H1 (cell line): Measurements from ENCODE around the gene PDE4D. TPM values are rescaled to one million over a fixed set of nuclear protein-coding genes. Genes with fewer than 3 reads are reported as not detected.

Source experiments
- CTCF ChIA-PET: fragments of 300-600 bp; sonication (Branson Sonifier 250); formaldehyde crosslinking; loops from one replicate; lab custom pipeline; 2021; ENCODE audit not compliant: partially characterized antibody; lab: Charles Lee
- POLR2A ChIA-PET: fragments of 300-600 bp; sonication (Branson Sonifier 250); formaldehyde crosslinking; loops from one replicate; lab custom pipeline; 2021; ENCODE audit warnings: inconsistent platforms; ENCODE audit not compliant: partially characterized antibody; lab: Charles Lee
- DNase-seq, 2 experiments: peaks; one replicate each; pipeline versions ENCODE4 v3.0.0 to v3.0.0-alpha.2; 2010 to 2022; ENCODE audit warnings: low spot score in 2 of 2, low read depth in 1 of 2, mixed read lengths in 1 of 2
- FAIRE-seq: peaks from 2 replicates; lab custom pipeline; 2011; peaks lifted over from hg19 to GRCh38; lab: Jason Lieb, UNC
- H2AFZ ChIP-seq: 2 replicates; pipeline ENCODE4 v1.8.1; 2012; ENCODE audit warnings: low read length, inconsistent platforms
- H2AK5ac ChIP-seq: 2 replicates; pipeline ENCODE4 v1.6.1; 2013; ENCODE audit warnings: low read depth, low read length
- H2BK120ac ChIP-seq: replicated peaks from 2 replicates; pipeline ENCODE3; 2013; ENCODE audit warnings: low read depth, low read length, inconsistent platforms
- H2BK12ac ChIP-seq: 2 replicates; pipeline ENCODE4 v1.6.1; 2013; ENCODE audit warnings: low read depth, low read length
- H2BK15ac ChIP-seq: 2 replicates; pipeline ENCODE4 v1.6.1; 2013; ENCODE audit warnings: low read length
- H2BK20ac ChIP-seq: 2 replicates; pipeline ENCODE4 v1.6.1; 2013; ENCODE audit warnings: low read length
- H2BK5ac ChIP-seq: 2 replicates; pipeline ENCODE4 v1.6.1; 2013; ENCODE audit warnings: low read depth, low read length
- H3K14ac ChIP-seq: 2 replicates; pipeline ENCODE4 v1.6.1; 2013; ENCODE audit warnings: inconsistent platforms; ENCODE audit not compliant: insufficient read length
- H3K18ac ChIP-seq: 2 replicates; pipeline ENCODE4 v1.6.1; 2013; ENCODE audit warnings: low read length; ENCODE audit errors: extremely low read depth
- H3K23ac ChIP-seq: 2 replicates; pipeline ENCODE4 v1.6.1; 2013; ENCODE audit warnings: inconsistent platforms; ENCODE audit not compliant: insufficient read length
- H3K23me2 ChIP-seq: 2 replicates; pipeline ENCODE4 v1.6.1; 2013; ENCODE audit warnings: low read depth, low read length
- H3K27ac ChIP-seq: 2 replicates; pipeline ENCODE4 v1.6.1; 2011; ENCODE audit warnings: low read depth, low read length, inconsistent platforms
- H3K27me3 ChIP-seq, 4 experiments: replicated peaks in 1 of 4; 1 replicate in 1 of 4; 2 replicates in 3 of 4; pipeline versions ENCODE4 v1.6.1 to v1.8.1; 2011 to 2013; ENCODE audit warnings: low read length in 3 of 4, mild to moderate bottlenecking in 3 of 4, inconsistent platforms in 2 of 4, mixed read lengths in 2 of 4, moderate library complexity in 1 of 4; ENCODE audit not compliant: control insufficient read depth in 3 of 4, insufficient read depth in 3 of 4; ENCODE audit errors: extremely low read depth in 1 of 4
- H3K36me3 ChIP-seq, 4 experiments: 2 replicates each; pipeline versions ENCODE4 v1.6.1 to v1.8.1; 2011 to 2013; ENCODE audit warnings: mild to moderate bottlenecking in 4 of 4, low read length in 3 of 4, moderate library complexity in 2 of 4, control low read depth in 1 of 4, inconsistent platforms in 1 of 4; ENCODE audit not compliant: insufficient read depth in 4 of 4, control insufficient read depth in 2 of 4
- H3K4ac ChIP-seq: replicated peaks from 2 replicates; pipeline ENCODE3; 2013; ENCODE audit warnings: low read length, low read depth, mixed read lengths, inconsistent platforms; ENCODE audit not compliant: insufficient read length
- H3K4me1 ChIP-seq, 4 experiments: replicated peaks in 1 of 4; 1 replicate in 1 of 4; 2 replicates in 3 of 4; pipeline versions ENCODE4 v1.6.1 to v1.8.1; 2011 to 2013; ENCODE audit warnings: low read length in 3 of 4, inconsistent platforms in 2 of 4, mixed read lengths in 1 of 4; ENCODE audit not compliant: insufficient read depth in 4 of 4, control insufficient read depth in 3 of 4
- H3K4me2 ChIP-seq, 2 experiments: 2 replicates each; pipeline versions ENCODE4 v1.6.1 to v1.8.1; 2011 to 2013; ENCODE audit warnings: low read depth in 2 of 2, low read length in 2 of 2, control low read depth in 1 of 2, inconsistent platforms in 1 of 2, mild to moderate bottlenecking in 1 of 2; ENCODE audit not compliant: insufficient read depth in 1 of 2
- H3K4me3 ChIP-seq, 4 experiments: fragments of 200-600, 300-600 bp in 1 of 4; sonication (generic), shearing (Covaris generic), sonication (Bioruptor Twin) in 1 of 4; 2 replicates each; pipeline versions ENCODE4 v1.5.1 to v1.8.1; 2011 to 2016; ENCODE audit warnings: low read length in 4 of 4, low read depth in 3 of 4, control low read depth in 2 of 4, inconsistent platforms in 2 of 4, mild to moderate bottlenecking in 2 of 4, mixed read lengths in 1 of 4, moderate library complexity in 1 of 4; ENCODE audit not compliant: insufficient read depth in 2 of 4; ENCODE audit errors: extremely low read depth in 1 of 4
- H3K56ac ChIP-seq: replicated peaks from 2 replicates; pipeline ENCODE3; 2013; ENCODE audit warnings: low read depth, mild to moderate bottlenecking, mixed read lengths, low read length, inconsistent platforms; ENCODE audit not compliant: insufficient read length
- H3K79me1 ChIP-seq: 2 replicates; pipeline ENCODE4 v1.6.1; 2013; ENCODE audit warnings: low read depth, low read length, control low read depth
- H3K79me2 ChIP-seq, 2 experiments: 2 replicates each; pipeline versions ENCODE4 v1.6.1 to v1.8.1; 2012 to 2013; ENCODE audit warnings: low read length in 2 of 2, mild to moderate bottlenecking in 2 of 2, inconsistent platforms in 1 of 2; ENCODE audit not compliant: insufficient read depth in 2 of 2, control insufficient read depth in 1 of 2
- H3K9ac ChIP-seq, 4 experiments: replicated peaks in 1 of 4; 1 replicate in 1 of 4; 2 replicates in 3 of 4; pipeline versions ENCODE4 v1.6.1 to v1.8.1; 2011 to 2013; ENCODE audit warnings: low read depth in 3 of 4, low read length in 3 of 4, control low read depth in 2 of 4, mild to moderate bottlenecking in 2 of 4, moderate library complexity in 2 of 4, inconsistent platforms in 1 of 4; ENCODE audit errors: extremely low read depth in 1 of 4
- H3K9me3 ChIP-seq, 2 experiments: 2 replicates each; pipeline versions ENCODE4 v1.6.1 to v1.8.1; 2012 to 2013; ENCODE audit warnings: mild to moderate bottlenecking in 2 of 2, moderate library complexity in 2 of 2, control low read depth in 1 of 2, inconsistent platforms in 1 of 2, low read depth in 1 of 2, low read length in 1 of 2, mixed read lengths in 1 of 2; ENCODE audit not compliant: insufficient read depth in 2 of 2
- H4K20me1 ChIP-seq, 2 experiments: replicated peaks in 1 of 2; 2 replicates each; pipeline versions ENCODE3 to v1.8.1; 2011 to 2013; ENCODE audit warnings: inconsistent platforms in 2 of 2, low read length in 2 of 2, mild to moderate bottlenecking in 1 of 2; ENCODE audit not compliant: insufficient read depth in 2 of 2, control insufficient read depth in 1 of 2
- H4K5ac ChIP-seq: 2 replicates; pipeline ENCODE4 v1.6.1; 2013; ENCODE audit warnings: low read length, low read depth, mixed read lengths, inconsistent platforms; ENCODE audit not compliant: insufficient read length
- H4K8ac ChIP-seq: 2 replicates; pipeline ENCODE4 v1.8.0; 2013; ENCODE audit warnings: mild to moderate bottlenecking, moderate library complexity, low read length, inconsistent platforms; ENCODE audit not compliant: insufficient read depth; ENCODE audit errors: extremely low read depth
- H4K91ac ChIP-seq: replicated peaks from 2 replicates; pipeline ENCODE3; 2013; ENCODE audit warnings: low read length, mixed read lengths, inconsistent platforms; ENCODE audit not compliant: insufficient read length
- ASH2L ChIP-seq: fragments of 200-600, 300-600 bp; sonication (generic); IDR thresholded peaks from one replicate; pipeline ENCODE4 v1.7.1; 2017; ENCODE audit warnings: low read length
- BCL11A ChIP-seq, 2 experiments: IDR thresholded peaks; one replicate each; pipeline ENCODE4 v1.6.1; 2011; ENCODE audit warnings: low read depth in 2 of 2, low read length in 2 of 2, mild to moderate bottlenecking in 2 of 2
- BRCA1 ChIP-seq: IDR thresholded peaks from 2 replicates; pipeline ENCODE4 v1.6.1; 2012; ENCODE audit warnings: low read depth, low read length, improper control_type of control experiment
- CBX8 ChIP-seq: fragments of 300-800, 300-1000 bp; sonication (generic); IDR thresholded peaks from 2 replicates; pipeline ENCODE4 v1.7.1; 2016; ENCODE audit warnings: low read depth, low read length, borderline replicate concordance
- CHD1 ChIP-seq: IDR thresholded peaks from 2 replicates; pipeline ENCODE4 v1.6.1; 2012; ENCODE audit warnings: low read depth, low read length, improper control_type of control experiment
- EZH2 ChIP-seq: fragments of 200-600 bp; sonication (generic); IDR thresholded peaks from 2 replicates; pipeline ENCODE4 v1.7.1; 2012; ENCODE audit warnings: low read depth, mild to moderate bottlenecking, moderate library complexity, low read length, inconsistent platforms; ENCODE audit not compliant: severe bottlenecking
- HDAC6 ChIP-seq: IDR thresholded peaks from one replicate; pipeline ENCODE4 v1.7.1; 2012; ENCODE audit warnings: low read depth, mild to moderate bottlenecking, inconsistent platforms, low read length, moderate library complexity
- JUND ChIP-seq: IDR thresholded peaks from 2 replicates; pipeline ENCODE4 v1.6.1; 2011; ENCODE audit warnings: mild to moderate bottlenecking, improper control_type of control experiment, low read length
- MAFK ChIP-seq: IDR thresholded peaks from 2 replicates; pipeline ENCODE4 v1.6.1; 2012; ENCODE audit warnings: low read depth, mild to moderate bottlenecking, improper control_type of control experiment, low read length
- RAD21 ChIP-seq, 2 experiments: IDR thresholded peaks in 1 of 2; conservative IDR thresholded peaks in 1 of 2; 2 replicates each; pipeline ENCODE4 v1.6.1; 2011; ENCODE audit warnings: low read depth in 2 of 2, low read length in 2 of 2, improper control_type of control experiment in 1 of 2, inconsistent platforms in 1 of 2, mild to moderate bottlenecking in 1 of 2, moderate library complexity in 1 of 2
- RNF2 ChIP-seq: fragments of 200-900, 300-1000 bp; sonication (generic); IDR thresholded peaks from 2 replicates; pipeline ENCODE4 v1.7.1; 2016; ENCODE audit warnings: borderline replicate concordance, low read depth, mild to moderate bottlenecking, antibody characterized with exemption, low read length; ENCODE audit not compliant: poor library complexity, severe bottlenecking; ENCODE audit errors: missing control alignments
- SP4 ChIP-seq: IDR thresholded peaks from 2 replicates; pipeline ENCODE4 v1.6.1; 2012; ENCODE audit warnings: low read length, inconsistent platforms
- WGBS, 2 experiments: shearing (Covaris generic) in 1 of 2; methylation state at CpG; one replicate each; pipeline versions ENCODE4 v1.1.6 to v1.1.7; 2013 to 2015; ENCODE audit warnings: low lambda C conversion rate in 2 of 2, mixed read lengths in 2 of 2, inconsistent platforms in 1 of 2, low coverage in 1 of 2, missing lambda C conversion rate in 1 of 2; ENCODE audit not compliant: insufficient replicate concordance in 2 of 2, insufficient coverage in 1 of 2, insufficient read length in 1 of 2; ENCODE audit errors: extremely low coverage in 1 of 2, missing lambda C conversion rate in 1 of 2; 5-methylcytosine and 5-hydroxymethylcytosine counted together
- polyA plus RNA-seq, 7 experiments: library from polyadenylated mRNA; depleted of rRNA in 3 of 7; stranded (reverse) in 5 of 7; unstranded in 2 of 7; fragments of >200 nt in 5 of 7; fragments of 200-250 nt in 2 of 7; gene quantifications; 1 replicate in 5 of 7; 2 replicates in 1 of 7; 4 replicates in 1 of 7; pipeline versions ENCODE4 v1.2.1 to v1.2.3, GENCODE V29; 2011 to 2013; ENCODE audit warnings: missing spikeins in 2 of 7, mixed read lengths in 2 of 7
- total RNA-seq: library from RNA; stranded (reverse); fragmentation: NEBNext Ultra II Directional; extraction: Animal tissue kit (Norgen Biotek cat#: 25700); gene quantifications from 2 replicates; pipeline ENCODE4 v1.2.1, GENCODE V29; 2021

PDE4D gene
- total and polyA plus RNA-seq, 2 of the 8 experiments (the other 6 are each of a cell fraction or from before 2014, with no cell fraction given), result 2.3 to 3.7 TPM

DNA sequence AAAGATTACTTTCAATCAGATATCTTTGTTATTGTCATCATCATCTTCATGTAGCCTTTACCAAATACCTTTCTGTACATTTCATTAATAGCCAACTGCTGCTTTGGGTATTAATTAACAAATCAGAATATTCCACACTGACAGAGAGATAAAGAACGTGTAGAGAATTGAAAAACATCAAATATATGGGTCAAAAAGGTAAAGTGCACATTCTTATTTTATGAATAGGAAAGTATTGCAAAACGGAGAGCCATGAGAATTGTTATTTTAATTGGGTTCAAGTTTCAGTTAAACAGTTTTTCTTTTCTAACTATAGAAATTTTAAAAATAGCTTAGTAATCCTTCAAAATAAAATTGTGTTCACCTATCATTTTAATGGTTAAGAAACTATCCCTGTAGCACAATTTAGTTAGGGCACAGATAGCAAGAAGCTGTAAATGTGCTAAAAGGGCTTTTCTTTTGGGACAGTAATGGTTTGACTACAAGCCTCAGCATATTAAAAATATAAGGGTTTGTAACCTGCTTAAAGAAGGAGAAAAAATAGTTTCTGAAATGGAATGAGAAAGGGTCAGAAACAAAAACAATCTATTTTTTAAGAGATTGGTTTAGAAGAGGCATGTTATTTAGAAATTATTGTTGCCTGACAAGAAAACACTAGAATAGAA is 62.9 kb downstream of the PDE4D start:
- H3K23ac ChIP-seq, result no peak overlapping the region
- no peak overlapping the region for H4K8ac ChIP-seq
- no peak overlapping the region for H3K9ac ChIP-seq
- H3K56ac ChIP-seq, result no peak overlapping the region
- H3K36me3 ChIP-seq, result no peaks in the 10 kb centered on the region
- no peak overlapping the region for H3K14ac ChIP-seq
- no peak overlapping the region for H3K4ac ChIP-seq
- 69% methylated on average over 2 of the region's 2 CpGs; no CpG with 5 or more reads in 1 of the 2 experiments for WGBS, 2 experiments
- no peak overlapping the region for H3K4me2 ChIP-seq
- H2AFZ ChIP-seq, result no peak overlapping the region
- no peaks in the 10 kb centered on the region for H3K79me2 ChIP-seq
- H4K5ac ChIP-seq, result no peak overlapping the region
- no peak overlapping the region for H3K18ac ChIP-seq
- H3K27ac ChIP-seq, result no peak overlapping the region
- FAIRE-seq (no peak), DNase-seq (no peak)
- H3K79me1 ChIP-seq, result no peaks in the 10 kb centered on the region
- H3K4me1 ChIP-seq, result peaks cover 0 to 9% (median 0%) of the 10 kb centered on the region in 4 experiments; a peak in 3 of 7 replicates
- CTCF ChIA-PET, result interaction anchor here (0.6 to 2.0 kb wide), 5 partner anchors 13 to 113 kb away, joined by 3 to 5 read pairs (median 4); no protein-coding TSS in a partner anchor
- H2BK5ac ChIP-seq, result no peak overlapping the region
- no peak overlapping the region for H2BK120ac ChIP-seq
- no peaks in the 10 kb centered on the region for H3K23me2 ChIP-seq
- H3K27me3 ChIP-seq, result no peaks in the 10 kb centered on the region
- no peaks in the 10 kb centered on the region for H4K20me1 ChIP-seq
- H4K91ac ChIP-seq, result no peak overlapping the region
- H2AK5ac ChIP-seq, result no peak overlapping the region
- POLR2A ChIA-PET, result no interaction called here
- H2BK20ac ChIP-seq, result no peak overlapping the region
- H3K4me3 ChIP-seq, result no peak overlapping the region
- no peaks in the 10 kb centered on the region for H3K9me3 ChIP-seq
- H2BK15ac ChIP-seq, result no peak overlapping the region
- H2BK12ac ChIP-seq, result no peak overlapping the region
- TF ChIP-seq ASH2L (no peak), CBX8 (no peak), BRCA1 (no peak), EZH2 (no peak), SP4 (no peak), RAD21 (IDR thresholded peaks at IDR 0.05 in 1 of 2, conservative IDR thresholded peaks at IDR 0.05 in 1 of 2; ENCODE audit: low read depth in 2 of 2, low read length in 2 of 2) (no peak), BCL11A (IDR thresholded peaks at IDR 0.05; ENCODE audit: low read depth in 2 of 2, low read length in 2 of 2) (no peak), RNF2 (no peak), JUND (no peak), CHD1 (no peak), HDAC6 (no peak), MAFK (no peak)
